Fibroblast of the aortic adventitia (primary cell): Measurements from ENCODE around the gene KMT2A. TPM values are rescaled to one million over a fixed set of nuclear protein-coding genes. Genes with fewer than 3 reads are reported as not detected.

Source experiments
- DNase-seq: peaks from one replicate; pipeline ENCODE4 v3.0.0-alpha.2; 2010; ENCODE audit warnings: low read depth
- H3K4me3 ChIP-seq: 2 replicates; pipeline ENCODE4 v1.5.1; 2011; ENCODE audit warnings: low read depth, mild to moderate bottlenecking, control low read depth, low read length, moderate library complexity
- CTCF ChIP-seq: IDR thresholded peaks from 2 replicates; pipeline ENCODE4 v1.5.1; 2011; ENCODE audit warnings: mild to moderate bottlenecking, low read length, control low read depth, inconsistent platforms; ENCODE audit not compliant: insufficient read depth
- total RNA-seq: library from RNA; depleted of rRNA; stranded (reverse); fragments of >200 nt; gene quantifications from 2 replicates; pipeline ENCODE4 v1.2.3, GENCODE V29; 2012; ENCODE audit warnings: low replicate concordance

The KMT2A gene
- total RNA-seq, 1 donor = 49.8 TPM

DNA sequence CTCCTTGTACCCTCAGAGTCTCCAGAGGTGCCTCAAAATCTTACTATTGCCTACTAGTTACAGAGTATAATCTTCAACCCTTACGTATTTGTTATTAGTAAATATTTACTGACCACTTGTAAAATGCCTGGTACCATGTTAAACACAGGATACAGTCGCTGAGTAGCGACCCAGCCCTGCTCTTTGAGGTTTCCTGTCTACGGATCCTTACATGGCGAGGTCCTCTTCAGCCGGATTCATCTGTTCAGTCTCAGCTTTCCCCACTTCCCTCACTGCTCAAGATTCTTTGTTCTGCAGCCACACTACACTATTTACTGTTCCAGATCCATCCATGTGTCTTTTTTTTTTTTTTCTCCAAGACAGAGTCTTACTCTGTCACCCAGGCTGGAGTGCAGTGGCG, 77.8 kb downstream of the KMT2A start:
- DNase-seq = no peak
- no peak overlapping the region for H3K4me3 ChIP-seq
- TF ChIP-seq CTCF = no peak

- no peak for TF ChIP-seq CTCF
- no peak for DNase-seq
- H3K4me3 ChIP-seq = no peak overlapping the region
These were observed 83.3 kb downstream of the KMT2A start for GRCh38 chr11:118519549-118519948.

DNA sequence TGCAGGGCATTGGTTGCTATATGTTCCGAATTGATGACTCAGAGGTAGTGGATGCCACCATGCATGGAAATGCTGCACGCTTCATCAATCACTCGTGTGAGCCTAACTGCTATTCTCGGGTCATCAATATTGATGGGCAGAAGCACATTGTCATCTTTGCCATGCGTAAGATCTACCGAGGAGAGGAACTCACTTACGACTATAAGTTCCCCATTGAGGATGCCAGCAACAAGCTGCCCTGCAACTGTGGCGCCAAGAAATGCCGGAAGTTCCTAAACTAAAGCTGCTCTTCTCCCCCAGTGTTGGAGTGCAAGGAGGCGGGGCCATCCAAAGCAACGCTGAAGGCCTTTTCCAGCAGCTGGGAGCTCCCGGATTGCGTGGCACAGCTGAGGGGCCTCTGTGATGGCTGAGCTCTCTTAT, 85.6 kb downstream of the KMT2A start:
- TF ChIP-seq CTCF = no peak
- no peak overlapping the region for H3K4me3 ChIP-seq
- DNase-seq = no peak

- TF ChIP-seq CTCF = peak; percentile 45
- H3K4me3 ChIP-seq = no peak overlapping the region
- DNase-seq = peak; percentile 27
These were observed 86.3 kb downstream of the KMT2A start for GRCh38 chr11:118522571-118523072.

DNA sequence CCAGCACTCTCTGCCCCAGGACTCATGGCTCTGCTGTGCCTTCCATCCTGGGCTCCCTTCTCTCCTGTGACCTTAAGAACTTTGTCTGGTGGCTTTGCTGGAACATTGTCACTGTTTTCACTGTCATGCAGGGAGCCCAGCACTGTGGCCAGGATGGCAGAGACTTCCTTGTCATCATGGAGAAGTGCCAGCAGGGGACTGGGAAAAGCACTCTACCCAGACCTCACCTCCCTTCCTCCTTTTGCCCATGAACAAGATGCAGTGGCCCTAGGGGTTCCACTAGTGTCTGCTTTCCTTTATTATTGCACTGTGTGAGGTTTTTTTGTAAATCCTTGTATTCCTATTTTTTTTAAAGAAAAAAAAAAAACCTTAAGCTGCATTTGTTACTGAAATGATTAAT, 88.1 kb downstream of the KMT2A start:
- no peak for TF ChIP-seq CTCF
- DNase-seq = no peak

GRCh38 chr11:118524757-118525470, 88.6 kb downstream of the KMT2A start:
- no peak for TF ChIP-seq CTCF
- no peak overlapping the region for H3K4me3 ChIP-seq
- DNase-seq = no peak

More for the DNA sequence above, 88.1 kb downstream of the KMT2A start:
- H3K4me3 ChIP-seq = no peak overlapping the region

DNA sequence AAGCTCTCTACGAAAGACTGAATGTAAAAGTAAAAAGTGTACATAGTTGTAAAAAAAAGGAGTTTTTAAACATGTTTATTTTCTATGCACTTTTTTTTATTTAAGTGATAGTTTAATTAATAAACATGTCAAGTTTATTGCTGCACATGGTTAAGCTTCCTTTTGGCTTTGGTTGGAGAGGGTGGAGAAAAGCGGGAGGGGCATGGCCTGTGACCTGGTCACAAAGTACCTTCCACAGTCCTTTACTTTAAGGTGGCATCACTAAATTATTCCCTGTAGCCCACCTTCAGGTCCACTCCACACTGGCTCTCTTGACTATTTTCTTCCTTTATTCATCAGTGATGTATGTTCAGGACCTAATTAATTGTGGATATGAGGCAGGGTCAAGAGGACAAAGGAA, 90.4 kb downstream of the KMT2A start:
- H3K4me3 ChIP-seq = no peak overlapping the region
- TF ChIP-seq CTCF = no peak
- no peak for DNase-seq
